ENCODE data around the gene WFDC10B.

The WFDC10B gene

DNA sequence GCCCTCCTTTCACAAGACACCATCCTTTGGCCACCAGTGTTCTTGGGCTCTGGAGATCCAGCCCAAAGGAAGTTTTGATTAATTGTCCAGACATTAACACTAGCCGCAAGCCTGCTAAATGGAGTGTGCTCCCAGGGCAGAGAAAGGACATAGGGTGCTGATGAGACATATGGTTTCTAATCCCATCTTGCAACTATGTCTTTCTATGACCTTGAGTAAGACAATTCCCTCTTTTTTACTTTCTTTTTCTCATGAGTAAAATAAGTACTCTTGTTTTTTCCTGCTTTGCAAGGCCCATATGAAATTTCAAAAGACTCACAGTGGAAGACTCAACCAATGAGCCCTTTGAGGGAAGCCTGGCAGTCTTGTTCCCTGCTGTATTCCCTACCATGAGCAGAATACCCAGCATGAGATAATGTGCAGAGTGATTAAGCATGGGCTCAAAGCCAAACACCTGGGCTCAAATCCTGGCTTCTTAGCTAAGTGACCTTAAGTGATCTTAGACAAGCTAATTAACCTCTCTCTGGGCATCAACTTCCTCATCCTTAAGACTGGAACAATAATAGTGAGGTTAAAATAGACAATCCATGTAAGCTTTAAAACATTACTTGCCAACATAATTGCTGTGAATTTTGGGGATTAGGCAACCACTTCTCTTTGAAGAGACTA, at the start of gene WFDC10B:
TSS of gene WFDC10B (minus strand) at position 51 of the 669 bp plus-strand sequence. CDS start 19,027 bp downstream, outside the sequence.
- Histone ChIP-seq H3K27ac (ENCODE audit: low read length) (no peak within 1 kb of the TSS), H3K27me3 (ENCODE audit: control insufficient read depth, insufficient read depth, low read length) (no peaks in the 10 kb centered on the region), H3K9me3 (ENCODE audit: control insufficient read depth, insufficient read depth, low read length) (no peaks in the 10 kb centered on the region), H3K4me1 (ENCODE audit: control insufficient read depth, insufficient read depth, low read length) (no peaks in the 10 kb centered on the region), H3K36me3 (ENCODE audit: control insufficient read depth, insufficient read depth, low read length) (no peaks in the 10 kb centered on the region), H3K4me3 (ENCODE audit: low read length) (no peak within 1 kb of the TSS)
- WGBS (ENCODE audit: insufficient coverage, insufficient read length): no CpG with 5 or more reads among the region's 1 CpG
- DNase-seq (ENCODE audit: low read depth, low spot score): no peak

DNA sequence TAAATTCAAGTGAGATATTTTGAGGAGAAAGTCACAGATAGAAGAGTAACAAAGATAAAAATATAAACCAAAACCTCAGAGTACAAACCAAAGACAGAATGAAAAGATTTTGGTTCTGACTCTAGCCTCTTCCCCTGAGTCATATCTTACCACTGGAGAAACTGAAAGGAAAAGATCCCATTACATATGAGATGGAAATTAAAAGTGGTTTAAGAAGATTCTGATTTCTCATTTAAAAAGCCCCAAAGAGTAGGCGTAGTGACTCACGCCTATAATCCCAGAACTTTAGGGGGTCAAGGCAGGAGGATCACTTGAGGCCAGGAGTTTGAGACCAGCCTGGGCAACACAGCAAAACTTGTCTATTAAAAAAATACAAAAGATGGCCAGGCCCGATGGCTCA, 47.9 kb upstream of the WFDC10B start:
- no CpG with 5 or more reads among the region's 3 CpGs for WGBS (ENCODE audit: insufficient coverage, insufficient read length)
- DNase-seq (ENCODE audit: low read depth, low spot score): no peak

DNA sequence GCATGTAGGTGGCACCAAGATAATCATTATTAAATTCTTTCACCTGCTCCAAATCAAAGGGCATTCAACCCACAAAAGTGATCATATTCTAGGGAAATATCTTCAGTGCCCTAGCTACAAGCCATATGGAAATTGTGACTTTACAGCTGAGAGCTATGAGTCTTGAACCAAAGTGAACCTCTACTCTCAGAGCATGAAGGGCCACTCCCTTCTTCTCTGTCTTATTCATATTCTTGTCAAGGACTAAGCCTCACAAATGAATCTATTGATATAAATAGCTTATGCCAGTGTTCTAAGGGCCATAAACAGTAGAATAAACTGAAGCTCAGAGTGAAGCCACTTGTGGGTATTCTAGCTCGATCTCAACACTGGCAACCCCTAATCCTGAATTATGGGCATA, 46.9 kb upstream of the WFDC10B start:
- no peak overlapping the region for H3K27ac ChIP-seq (ENCODE audit: low read length)
- no peak for DNase-seq (ENCODE audit: low read depth, low spot score)
- no CpG with 5 or more reads among the region's 1 CpG for WGBS (ENCODE audit: insufficient coverage, insufficient read length)
- no peak overlapping the region for H3K4me3 ChIP-seq (ENCODE audit: low read length)
- no peaks in the 10 kb centered on the region for H3K36me3 ChIP-seq (ENCODE audit: control insufficient read depth, insufficient read depth, low read length)
- H3K9me3 ChIP-seq (ENCODE audit: control insufficient read depth, insufficient read depth, low read length): no peaks in the 10 kb centered on the region
- no peaks in the 10 kb centered on the region for H3K27me3 ChIP-seq (ENCODE audit: control insufficient read depth, insufficient read depth, low read length)
- no peaks in the 10 kb centered on the region for H3K4me1 ChIP-seq (ENCODE audit: control insufficient read depth, insufficient read depth, low read length)

More for the DNA sequence above, 47.9 kb upstream of the WFDC10B start:
- Histone ChIP-seq H3K36me3 (ENCODE audit: control insufficient read depth, insufficient read depth, low read length) (no peaks in the 10 kb centered on the region), H3K4me3 (ENCODE audit: low read length) (no peak overlapping the region), H3K27ac (ENCODE audit: low read length) (no peak overlapping the region), H3K27me3 (ENCODE audit: control insufficient read depth, insufficient read depth, low read length) (no peaks in the 10 kb centered on the region), H3K9me3 (ENCODE audit: control insufficient read depth, insufficient read depth, low read length) (no peaks in the 10 kb centered on the region), H3K4me1 (ENCODE audit: control insufficient read depth, insufficient read depth, low read length) (no peaks in the 10 kb centered on the region)

DNA sequence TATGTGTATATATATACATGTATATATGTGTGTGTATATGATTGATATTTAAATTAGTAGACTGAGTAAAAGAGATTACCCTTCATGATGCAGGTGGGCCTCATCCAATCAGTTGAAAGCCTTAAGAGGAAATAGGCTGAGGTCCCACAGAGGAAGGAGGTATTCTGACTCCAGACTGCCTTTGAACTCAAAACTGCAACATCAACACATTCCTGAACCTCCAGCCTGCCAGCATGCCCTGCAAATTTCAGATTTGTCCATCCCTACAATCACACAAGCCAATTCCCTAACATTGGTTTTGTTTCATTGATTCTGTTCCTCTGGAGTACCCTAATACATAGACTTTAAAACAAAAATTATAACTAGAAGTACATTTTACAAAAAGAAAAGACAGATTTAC, 40.2 kb upstream of the WFDC10B start:
- Histone ChIP-seq H3K36me3 (ENCODE audit: control insufficient read depth, insufficient read depth, low read length) (no peaks in the 10 kb centered on the region), H3K9me3 (ENCODE audit: control insufficient read depth, insufficient read depth, low read length) (no peaks in the 10 kb centered on the region), H3K27ac (ENCODE audit: low read length) (no peak overlapping the region), H3K4me3 (ENCODE audit: low read length) (no peak overlapping the region), H3K4me1 (ENCODE audit: control insufficient read depth, insufficient read depth, low read length) (no peaks in the 10 kb centered on the region), H3K27me3 (ENCODE audit: control insufficient read depth, insufficient read depth, low read length) (no peaks in the 10 kb centered on the region)
- no peak for DNase-seq (ENCODE audit: low read depth, low spot score)

DNA sequence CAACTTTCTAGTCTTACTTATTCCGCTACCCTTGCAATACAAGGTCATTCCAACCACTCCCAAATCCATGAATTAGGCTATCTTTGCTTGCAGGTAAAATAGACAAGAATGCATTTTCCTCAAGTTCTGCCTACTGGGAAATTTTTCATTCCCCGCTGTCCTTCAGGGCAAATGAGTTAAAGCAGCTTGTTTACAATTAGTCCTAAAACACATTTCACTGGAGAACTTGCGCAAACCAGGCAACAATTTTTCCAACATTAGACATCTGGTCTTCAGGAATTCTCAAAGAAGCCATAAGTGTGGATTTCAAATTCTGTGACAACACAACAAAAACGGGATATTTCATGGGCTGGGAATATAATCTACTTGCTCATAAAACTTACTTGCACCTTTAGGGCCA, 37.8 kb upstream of the WFDC10B start:
- no peak for DNase-seq (ENCODE audit: low read depth, low spot score)
- Histone ChIP-seq H3K9me3 (ENCODE audit: control insufficient read depth, insufficient read depth, low read length) (no peaks in the 10 kb centered on the region), H3K27me3 (ENCODE audit: control insufficient read depth, insufficient read depth, low read length) (no peaks in the 10 kb centered on the region), H3K4me3 (ENCODE audit: low read length) (no peak overlapping the region), H3K27ac (ENCODE audit: low read length) (no peak overlapping the region), H3K4me1 (ENCODE audit: control insufficient read depth, insufficient read depth, low read length) (no peaks in the 10 kb centered on the region), H3K36me3 (ENCODE audit: control insufficient read depth, insufficient read depth, low read length) (no peaks in the 10 kb centered on the region)
- no CpG with 5 or more reads among the region's 4 CpGs for WGBS (ENCODE audit: insufficient coverage, insufficient read length)

DNA sequence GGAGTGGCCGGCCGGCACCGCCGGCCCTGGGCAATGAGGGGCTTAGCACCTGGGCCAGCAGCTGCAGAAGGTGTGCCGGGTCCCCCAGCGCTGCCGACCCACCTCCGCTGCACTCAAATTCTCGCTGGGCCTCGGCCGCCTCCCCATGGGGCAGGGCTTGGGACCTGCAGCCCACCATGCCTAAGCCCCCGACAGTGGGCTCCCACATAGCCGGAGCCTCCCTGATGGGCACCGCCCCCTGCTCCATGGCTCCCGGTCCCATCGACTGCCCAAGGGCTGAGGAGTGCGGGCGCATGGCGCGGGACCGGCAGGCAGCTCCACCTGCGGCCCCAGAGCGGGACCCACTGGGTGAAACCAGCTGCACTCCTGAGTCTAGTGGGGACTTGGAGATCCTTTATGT, 31.2 kb upstream of the WFDC10B start:
- no peaks in the 10 kb centered on the region for H3K27me3 ChIP-seq (ENCODE audit: control insufficient read depth, insufficient read depth, low read length)
- WGBS (ENCODE audit: insufficient coverage, insufficient read length): no CpG with 5 or more reads among the region's 23 CpGs
- no peaks in the 10 kb centered on the region for H3K9me3 ChIP-seq (ENCODE audit: control insufficient read depth, insufficient read depth, low read length)
- no peak overlapping the region for H3K4me3 ChIP-seq (ENCODE audit: low read length)
- H3K36me3 ChIP-seq (ENCODE audit: control insufficient read depth, insufficient read depth, low read length): no peaks in the 10 kb centered on the region
- no peak for DNase-seq (ENCODE audit: low read depth, low spot score)
- no peak overlapping the region for H3K27ac ChIP-seq (ENCODE audit: low read length)
- no peaks in the 10 kb centered on the region for H3K4me1 ChIP-seq (ENCODE audit: control insufficient read depth, insufficient read depth, low read length)

DNA sequence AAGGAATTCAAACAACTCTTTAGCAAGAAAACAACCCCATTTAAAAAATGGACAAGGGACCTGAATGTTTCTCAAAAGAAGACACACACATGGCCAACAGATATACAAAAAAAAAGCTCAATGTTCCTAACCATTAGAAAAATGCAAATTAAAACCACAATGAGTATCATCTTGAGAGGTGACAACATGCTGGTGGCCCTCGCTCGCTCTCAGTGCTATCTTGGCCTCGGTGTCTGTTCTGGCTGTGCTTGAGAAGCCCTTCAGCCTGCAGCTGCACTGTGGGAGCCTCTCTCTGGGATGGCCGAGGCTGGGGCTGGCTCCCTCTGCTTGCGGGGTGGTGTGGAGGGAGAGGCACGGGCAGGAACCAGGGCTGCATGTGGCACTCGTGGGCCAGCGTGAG, 30.7 kb upstream of the WFDC10B start:
- H3K27me3 ChIP-seq (ENCODE audit: control insufficient read depth, insufficient read depth, low read length): no peaks in the 10 kb centered on the region
- H3K4me1 ChIP-seq (ENCODE audit: control insufficient read depth, insufficient read depth, low read length): no peaks in the 10 kb centered on the region
- WGBS (ENCODE audit: insufficient coverage, insufficient read length): no CpG with 5 or more reads among the region's 8 CpGs
- H3K27ac ChIP-seq (ENCODE audit: low read length): no peak overlapping the region
- H3K9me3 ChIP-seq (ENCODE audit: control insufficient read depth, insufficient read depth, low read length): no peaks in the 10 kb centered on the region
- DNase-seq (ENCODE audit: low read depth, low spot score): no peak
- no peaks in the 10 kb centered on the region for H3K36me3 ChIP-seq (ENCODE audit: control insufficient read depth, insufficient read depth, low read length)
- no peak overlapping the region for H3K4me3 ChIP-seq (ENCODE audit: low read length)

DNA sequence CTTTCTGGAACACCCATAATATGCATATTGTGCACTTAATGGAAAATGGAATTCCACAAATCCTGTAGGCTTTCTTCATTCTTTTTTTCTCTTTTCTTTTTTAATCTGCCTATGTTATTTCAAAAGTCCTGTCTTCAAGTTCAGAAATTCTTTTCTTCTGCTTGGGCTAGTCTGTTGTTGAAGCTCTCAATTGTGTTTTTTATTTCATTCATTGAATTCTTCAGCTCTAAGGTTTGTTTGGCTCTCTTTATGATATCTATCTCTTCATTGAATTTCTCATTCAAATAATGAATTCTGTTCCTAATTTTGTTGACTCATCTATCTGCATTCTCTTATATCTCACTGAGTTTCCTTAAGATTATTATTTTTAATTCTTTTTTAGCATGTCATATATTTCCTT, 27.4 kb upstream of the WFDC10B start:
- H3K27ac ChIP-seq (ENCODE audit: low read length): no peak overlapping the region
- H3K36me3 ChIP-seq (ENCODE audit: control insufficient read depth, insufficient read depth, low read length): no peaks in the 10 kb centered on the region
- no peaks in the 10 kb centered on the region for H3K9me3 ChIP-seq (ENCODE audit: control insufficient read depth, insufficient read depth, low read length)
- no peak for DNase-seq (ENCODE audit: low read depth, low spot score)
- H3K4me3 ChIP-seq (ENCODE audit: low read length): no peak overlapping the region
- H3K27me3 ChIP-seq (ENCODE audit: control insufficient read depth, insufficient read depth, low read length): no peaks in the 10 kb centered on the region
- no peaks in the 10 kb centered on the region for H3K4me1 ChIP-seq (ENCODE audit: control insufficient read depth, insufficient read depth, low read length)

DNA sequence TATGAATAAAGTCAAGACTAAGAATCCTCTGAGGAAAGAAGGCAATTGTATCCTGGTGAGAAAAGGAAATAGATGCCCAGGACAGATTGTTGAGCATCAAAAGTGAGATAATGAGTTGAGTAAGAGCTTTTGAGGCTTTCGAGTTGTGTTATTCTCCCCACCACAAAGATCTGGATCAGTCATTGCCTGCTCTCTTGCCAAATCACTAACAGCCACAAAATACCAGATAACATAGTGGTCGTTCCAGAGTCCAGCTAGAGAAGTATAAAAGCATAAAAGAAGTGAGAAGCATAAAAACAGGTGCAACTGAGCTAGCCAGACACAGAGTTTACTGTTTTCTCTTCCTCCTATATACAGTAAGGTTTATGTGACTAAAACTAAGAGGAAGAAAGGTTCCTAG, 22.2 kb upstream of the WFDC10B start:
- DNase-seq (ENCODE audit: low read depth, low spot score): no peak
- H3K4me1 ChIP-seq (ENCODE audit: control insufficient read depth, insufficient read depth, low read length): no peaks in the 10 kb centered on the region
- H3K36me3 ChIP-seq (ENCODE audit: control insufficient read depth, insufficient read depth, low read length): no peaks in the 10 kb centered on the region
- H3K9me3 ChIP-seq (ENCODE audit: control insufficient read depth, insufficient read depth, low read length): no peaks in the 10 kb centered on the region
- H3K4me3 ChIP-seq (ENCODE audit: low read length): no peak overlapping the region
- no CpG with 5 or more reads among the region's 2 CpGs for WGBS (ENCODE audit: insufficient coverage, insufficient read length)
- no peaks in the 10 kb centered on the region for H3K27me3 ChIP-seq (ENCODE audit: control insufficient read depth, insufficient read depth, low read length)
- no peak overlapping the region for H3K27ac ChIP-seq (ENCODE audit: low read length)

DNA sequence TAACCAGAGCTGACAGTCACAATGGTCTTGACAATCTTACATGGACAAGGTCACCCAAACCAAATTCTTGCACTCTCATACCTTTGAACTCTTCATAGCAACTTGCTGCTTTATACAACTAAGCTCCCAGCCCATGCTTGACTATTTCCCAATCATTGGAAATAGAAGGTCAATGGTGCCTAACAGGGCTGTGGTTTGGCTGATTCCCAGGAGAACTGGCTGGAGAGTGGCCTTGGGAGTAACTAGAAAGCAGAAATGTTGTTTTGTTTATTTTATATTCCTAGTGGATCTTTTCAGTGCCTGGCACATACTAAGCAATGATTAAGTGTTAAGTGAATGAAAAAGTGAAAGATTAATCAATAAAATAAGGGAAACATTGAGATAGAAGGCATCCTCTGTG, 20.3 kb upstream of the WFDC10B start:
- Histone ChIP-seq H3K36me3 (ENCODE audit: control insufficient read depth, insufficient read depth, low read length) (no peaks in the 10 kb centered on the region), H3K4me3 (ENCODE audit: low read length) (no peak overlapping the region), H3K27me3 (ENCODE audit: control insufficient read depth, insufficient read depth, low read length) (no peaks in the 10 kb centered on the region), H3K4me1 (ENCODE audit: control insufficient read depth, insufficient read depth, low read length) (no peaks in the 10 kb centered on the region), H3K27ac (ENCODE audit: low read length) (no peak overlapping the region), H3K9me3 (ENCODE audit: control insufficient read depth, insufficient read depth, low read length) (no peaks in the 10 kb centered on the region)
- DNase-seq (ENCODE audit: low read depth, low spot score): no peak

DNA sequence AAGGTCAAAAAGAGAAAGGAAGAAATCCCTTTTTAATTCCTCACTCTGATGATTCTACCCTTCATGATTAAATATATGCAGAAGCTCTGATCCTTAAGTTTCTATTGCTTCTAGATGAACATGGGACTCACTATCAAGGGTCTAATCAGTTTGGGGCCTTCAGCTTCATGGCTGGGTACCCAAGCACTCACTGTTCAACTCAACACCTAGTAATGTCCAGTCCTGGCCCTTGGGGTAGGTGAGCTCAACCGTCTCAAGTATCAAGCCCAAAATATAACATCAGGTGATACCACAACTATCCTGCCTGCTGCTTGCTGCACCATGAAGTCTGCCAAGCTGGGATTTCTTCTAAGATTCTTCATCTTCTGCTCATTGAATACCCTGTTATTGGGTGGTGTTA, 17.2 kb upstream of the WFDC10B start, which contains the start of gene SPINT4:
TSS of gene SPINT4 (plus strand) at position 301 of the 400 bp plus-strand sequence. CDS start at position 322, 21 bp downstream.
- no peak within 1 kb of the TSS for H3K4me3 ChIP-seq (ENCODE audit: low read length)
- no CpG with 5 or more reads among the region's 1 CpG for WGBS (ENCODE audit: insufficient coverage, insufficient read length)
- no peaks in the 10 kb centered on the region for H3K4me1 ChIP-seq (ENCODE audit: control insufficient read depth, insufficient read depth, low read length)
- H3K27me3 ChIP-seq (ENCODE audit: control insufficient read depth, insufficient read depth, low read length): no peaks in the 10 kb centered on the region
- DNase-seq (ENCODE audit: low read depth, low spot score): no peak
- no peaks in the 10 kb centered on the region for H3K36me3 ChIP-seq (ENCODE audit: control insufficient read depth, insufficient read depth, low read length)
- no peaks in the 10 kb centered on the region for H3K9me3 ChIP-seq (ENCODE audit: control insufficient read depth, insufficient read depth, low read length)
- no peak within 1 kb of the TSS for H3K27ac ChIP-seq (ENCODE audit: low read length)
